GM18520 (cell line): ENCODE measurements around the gene UBL3.

Experiments
- ATAC-seq: cut with Tn5 transposase; IDR thresholded peaks from one replicate; pipeline ENCODE4 v1.9.1; 2021; ENCODE audit not compliant: unreplicated experiment

The UBL3 gene

DNA sequence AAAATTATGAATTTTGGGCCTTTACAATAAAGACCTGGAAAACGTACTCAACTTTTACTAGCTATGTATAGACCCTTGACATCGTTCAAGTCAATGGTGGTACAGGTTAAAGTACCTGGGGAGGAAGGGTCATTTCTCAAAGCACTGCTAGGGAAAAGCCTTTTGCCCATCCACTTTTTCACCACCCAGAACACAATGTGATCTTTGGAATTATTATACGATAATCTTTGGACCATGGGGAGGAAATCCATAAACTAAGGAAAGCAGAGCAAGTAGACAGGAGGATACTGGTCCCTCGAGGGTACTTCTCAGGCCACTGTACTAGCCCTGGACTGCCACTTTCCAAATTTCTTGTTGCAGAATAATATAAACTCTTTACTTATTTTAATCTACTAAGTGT lies 39.5 kb downstream of the UBL3 start:
- ATAC-seq, result no peak

DNA sequence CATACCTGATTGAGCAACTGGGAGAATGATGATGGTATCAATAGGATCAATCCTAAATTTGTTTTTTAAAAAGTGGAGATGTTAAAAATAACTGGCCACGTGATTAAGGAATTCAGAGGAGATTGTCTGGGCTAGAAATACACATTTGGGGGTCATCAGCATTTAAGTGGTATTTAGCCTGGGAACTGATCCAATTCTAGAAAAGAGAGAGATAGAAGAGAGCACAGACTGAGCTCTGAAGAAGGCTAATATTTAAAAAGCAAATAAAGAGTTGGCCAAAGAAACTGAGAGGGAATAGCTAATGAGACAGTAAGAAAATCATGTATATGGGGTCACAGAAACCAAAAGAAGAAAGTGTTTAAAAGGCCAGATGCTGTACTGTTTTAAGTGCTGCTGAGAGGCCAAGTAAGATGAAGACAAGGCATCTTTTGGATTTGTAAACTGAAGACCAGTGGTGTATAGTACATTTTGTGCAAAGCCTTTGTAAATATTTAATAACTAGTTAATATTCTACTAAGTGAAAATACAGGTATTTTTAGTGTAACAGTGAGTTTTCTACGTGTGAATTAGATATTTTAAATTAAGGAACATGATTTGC lies 40.2 kb downstream of the UBL3 start:
- ATAC-seq, result no peak

DNA sequence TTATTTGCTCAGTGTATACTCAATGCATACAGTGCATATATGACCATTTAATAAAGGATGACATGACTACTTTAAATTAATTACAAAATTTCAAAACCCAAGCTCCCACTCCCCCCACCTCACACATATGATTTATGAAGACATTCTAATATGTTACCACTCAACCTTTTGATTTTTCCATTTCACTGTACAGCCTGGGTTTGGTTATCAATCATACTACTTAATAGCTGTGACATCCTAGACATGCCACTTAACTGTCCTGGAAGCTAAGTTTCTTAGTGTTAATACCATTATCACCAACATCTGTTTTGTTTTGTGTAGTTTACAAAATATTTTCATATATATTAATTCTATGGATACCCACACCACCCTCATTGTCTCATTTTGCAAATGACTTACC lies 42.2 kb downstream of the UBL3 start:
- ATAC-seq, result no peak

DNA sequence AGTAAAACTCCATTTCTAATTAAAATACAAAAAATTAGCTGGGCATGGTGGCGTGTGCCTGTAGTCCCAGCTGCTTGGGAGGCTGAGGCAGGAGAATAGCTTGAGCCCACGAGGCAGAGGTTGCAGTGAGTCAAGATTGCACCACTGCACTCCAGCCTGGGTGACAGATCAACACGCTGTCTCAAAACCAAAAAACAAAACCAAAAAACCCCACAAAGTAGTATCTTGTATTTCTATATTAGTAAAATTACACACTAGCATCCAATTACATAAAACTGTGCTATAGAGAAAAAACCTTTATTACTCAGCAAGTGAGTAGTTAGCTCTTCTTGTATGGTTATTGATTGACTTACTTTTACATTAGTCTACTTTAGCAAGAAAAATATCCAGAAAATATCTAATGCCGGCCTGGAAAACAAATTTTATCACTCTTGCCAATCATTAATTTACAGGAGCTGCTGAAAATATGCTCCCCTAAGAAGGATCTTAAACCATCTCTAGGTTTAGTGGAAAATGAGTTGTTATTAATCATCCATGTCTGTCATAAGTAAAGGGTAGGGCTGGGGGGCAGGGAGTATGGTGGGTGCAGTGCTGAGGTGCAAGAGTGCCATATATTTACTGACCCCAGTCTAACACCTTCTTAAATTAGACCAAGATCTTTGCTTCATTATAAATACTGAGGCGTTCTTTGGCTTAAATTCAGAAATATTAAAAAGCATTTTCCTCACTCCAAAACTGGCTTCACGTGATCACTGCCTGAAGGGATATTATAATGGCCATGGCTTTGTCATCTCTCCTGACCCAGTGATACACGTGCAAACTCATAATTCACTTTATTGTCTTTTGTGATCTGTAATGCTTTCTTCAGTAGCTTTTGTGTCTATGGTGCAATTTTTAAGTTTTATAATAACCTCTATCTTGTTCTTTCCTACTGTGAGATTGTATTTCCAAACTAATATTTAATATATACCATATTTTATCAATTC lies 44.1 kb downstream of the UBL3 start:
- ATAC-seq, result no peak

DNA sequence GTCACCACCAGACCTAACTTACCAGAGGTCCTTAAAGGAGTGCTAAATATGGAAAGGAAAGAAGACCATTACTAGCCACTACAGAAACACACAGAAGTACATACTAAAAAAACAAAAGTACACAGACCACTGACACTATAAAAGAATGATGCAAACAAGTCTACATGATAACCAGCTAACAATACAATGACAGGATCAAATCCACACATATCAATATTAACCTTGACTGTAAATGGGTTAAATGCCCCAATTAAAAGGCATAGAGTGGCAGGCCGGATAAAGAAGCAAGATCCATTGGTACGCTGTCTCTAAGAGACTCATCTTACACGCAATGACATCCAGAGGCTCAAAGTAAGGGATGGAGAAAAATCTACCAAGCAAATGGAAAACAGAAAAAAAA lies 47.2 kb downstream of the UBL3 start:
- ATAC-seq, result no peak

DNA sequence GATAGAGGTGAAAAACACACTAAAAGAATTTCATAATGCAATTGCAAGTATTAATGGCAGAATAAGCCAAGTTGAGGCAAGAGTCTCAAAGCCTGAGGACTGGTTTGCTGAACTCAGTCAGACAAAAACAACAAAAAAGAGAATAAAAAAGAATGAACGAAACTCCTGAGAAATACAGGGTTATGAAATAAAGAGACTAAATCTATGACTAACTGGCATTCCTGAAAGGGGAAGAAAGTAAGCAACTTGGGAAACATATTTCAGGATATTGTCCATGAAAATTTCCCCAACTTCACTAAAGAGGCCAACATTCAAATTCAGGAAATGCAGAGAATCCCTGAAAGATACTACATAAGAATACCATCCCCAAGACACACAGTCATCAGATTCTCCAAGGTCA lies 47.8 kb downstream of the UBL3 start:
- ATAC-seq, result no peak

DNA sequence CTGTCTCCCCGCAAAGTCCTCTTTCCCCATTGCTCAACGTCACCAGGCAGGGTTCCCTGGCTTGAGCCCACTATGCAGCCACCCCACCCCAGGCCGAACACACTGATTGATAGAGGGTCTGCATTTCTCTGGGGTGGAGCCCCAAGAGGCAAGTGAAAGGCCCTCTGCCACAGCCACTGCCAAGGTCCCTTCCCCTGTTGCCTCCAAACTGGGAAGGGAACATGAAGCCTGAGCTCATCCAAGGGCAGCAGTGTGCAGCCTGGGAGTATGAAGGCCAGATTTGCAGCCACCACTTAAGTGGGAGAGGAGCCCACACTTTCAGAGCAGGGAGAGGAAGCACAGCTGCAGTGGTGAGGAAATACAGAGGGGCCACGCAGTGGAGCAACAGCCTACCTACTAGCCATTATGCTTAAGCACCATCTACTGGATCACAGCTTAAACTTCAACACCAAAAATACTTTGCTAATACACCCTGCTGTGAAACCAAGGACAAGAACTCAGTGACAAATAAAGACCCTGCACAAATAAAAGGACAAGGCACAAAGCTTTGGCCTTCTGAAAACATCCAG lies 48.6 kb downstream of the UBL3 start:
- no peak for ATAC-seq

DNA sequence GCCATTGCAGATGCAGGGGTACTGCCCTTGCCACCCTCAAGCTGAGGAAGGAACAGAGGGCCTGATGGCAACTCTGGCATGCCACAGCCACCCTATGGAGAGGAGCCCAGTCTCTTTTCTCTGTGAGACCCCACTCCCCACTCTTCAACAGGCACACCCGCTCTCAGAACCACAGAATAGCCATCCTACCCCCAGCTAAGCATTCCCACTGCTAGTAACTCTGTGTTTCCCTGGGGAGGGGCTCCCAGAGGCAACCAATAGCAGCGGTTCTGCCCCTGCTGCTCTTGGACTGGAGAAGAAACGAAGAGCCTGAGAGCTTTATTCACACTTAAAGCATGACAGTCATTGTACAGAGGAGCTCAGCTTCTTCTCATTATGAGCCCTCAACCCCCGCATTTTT lies 49.3 kb downstream of the UBL3 start:
- no peak for ATAC-seq

DNA sequence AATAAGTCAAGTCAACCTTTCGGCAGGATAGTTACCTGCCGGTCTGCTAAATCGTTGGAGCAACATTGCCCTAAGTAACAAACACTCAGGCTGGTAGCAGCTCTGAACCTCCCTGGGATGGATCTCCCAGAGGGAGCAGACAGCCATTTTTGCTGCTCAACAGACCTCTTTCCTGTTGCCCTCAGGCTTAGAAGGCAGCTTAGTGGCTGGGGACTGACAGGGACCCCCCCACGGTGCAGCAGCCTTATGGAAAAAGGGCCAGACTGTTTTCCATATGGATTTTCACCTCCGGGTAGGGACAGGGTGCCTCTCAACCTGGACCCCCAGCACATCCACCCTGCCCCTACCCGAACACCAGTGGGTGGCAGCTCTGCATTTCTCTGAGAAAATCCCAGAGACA lies 49.7 kb downstream of the UBL3 start:
- ATAC-seq, result no peak

DNA sequence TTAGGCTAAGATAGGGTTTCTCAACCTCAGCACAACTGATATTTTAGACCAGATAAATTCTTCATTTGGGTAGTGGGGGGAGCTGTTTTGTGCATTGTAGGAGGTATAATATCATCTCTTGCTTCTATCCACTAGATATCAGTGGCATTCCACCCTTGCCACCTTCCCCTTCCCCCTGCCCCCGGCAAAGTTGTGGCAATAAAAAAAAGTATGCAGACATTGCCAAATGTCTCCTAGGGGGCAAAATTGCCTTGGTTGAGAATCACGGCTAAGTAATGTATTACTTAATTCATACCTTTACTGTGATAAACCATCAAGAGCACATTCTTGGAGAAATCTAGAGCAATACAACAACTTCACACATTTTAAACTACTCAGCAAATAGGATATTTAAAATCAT lies 51.4 kb downstream of the UBL3 start:
- ATAC-seq, result no peak

DNA sequence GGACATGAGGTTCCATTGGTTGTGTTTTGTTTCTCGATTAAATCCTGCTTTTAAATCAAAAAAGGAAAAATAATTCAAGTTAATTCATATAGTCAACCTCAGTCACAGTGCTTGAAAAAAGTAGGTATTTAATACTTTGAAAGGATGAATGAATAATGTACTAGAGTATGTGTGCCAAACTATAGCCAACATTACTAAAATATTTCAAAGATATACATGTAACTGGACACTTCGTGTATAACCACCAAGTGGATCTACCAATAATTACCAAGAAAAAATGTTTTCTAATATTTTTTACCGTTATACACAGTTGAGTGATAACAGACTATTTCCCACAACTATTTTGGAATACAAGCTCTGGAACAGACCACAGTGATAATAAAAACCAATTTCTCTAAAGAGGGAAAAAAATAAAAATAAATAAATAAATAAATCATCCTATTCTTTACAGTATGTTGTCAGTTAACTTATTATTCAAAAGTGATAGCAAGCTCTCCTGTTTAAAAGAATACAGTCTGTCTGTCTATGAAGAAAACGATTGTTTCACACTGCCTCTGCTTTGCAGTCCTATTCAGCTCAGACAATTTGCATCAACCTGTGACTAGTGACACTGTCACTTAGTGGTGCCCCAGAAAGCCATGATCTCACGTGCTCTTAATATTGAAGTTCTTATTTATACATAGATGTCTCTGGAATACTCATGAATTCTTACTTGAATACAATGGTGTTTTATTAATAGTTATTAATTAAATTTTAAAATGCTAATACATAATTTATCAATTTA lies 58.2 kb downstream of the UBL3 start:
- no peak for ATAC-seq

DNA sequence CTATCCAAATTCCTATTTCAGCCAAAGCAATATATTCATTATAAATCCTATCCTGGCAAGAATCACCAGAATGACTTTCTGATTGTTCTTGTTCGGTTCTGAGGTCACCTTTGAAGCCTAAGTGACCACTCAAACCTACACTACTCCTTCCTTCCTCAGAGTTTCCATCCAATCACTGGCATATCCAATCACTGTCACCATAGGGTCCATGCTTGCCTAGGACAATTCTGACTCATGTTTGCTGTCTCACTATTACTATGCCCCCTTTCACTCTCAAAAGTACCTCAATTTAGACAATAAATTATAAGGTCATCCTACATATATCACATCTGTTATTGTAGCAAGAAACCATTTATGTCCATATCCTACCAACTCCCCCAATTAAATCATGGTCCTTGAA lies 58.9 kb downstream of the UBL3 start:
- ATAC-seq, result no peak

DNA sequence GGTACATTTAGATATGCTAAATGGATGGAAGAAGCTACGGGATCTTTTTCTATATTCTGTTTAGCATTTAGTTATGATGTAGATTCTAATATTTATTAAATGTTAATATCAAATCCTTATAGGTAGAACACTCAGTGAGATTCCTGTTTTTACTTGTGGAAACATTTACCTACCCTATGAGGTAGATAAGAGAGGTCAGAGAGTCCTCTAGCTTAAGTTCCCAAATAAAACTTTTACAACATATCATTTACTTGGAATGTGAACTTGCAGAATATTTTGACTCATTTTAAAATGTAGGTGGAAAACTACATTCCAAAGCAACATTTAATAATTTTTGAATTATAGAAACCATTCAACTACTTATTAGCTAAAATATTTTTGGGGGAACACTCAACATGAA lies 63.7 kb downstream of the UBL3 start:
- ATAC-seq, result no peak

DNA sequence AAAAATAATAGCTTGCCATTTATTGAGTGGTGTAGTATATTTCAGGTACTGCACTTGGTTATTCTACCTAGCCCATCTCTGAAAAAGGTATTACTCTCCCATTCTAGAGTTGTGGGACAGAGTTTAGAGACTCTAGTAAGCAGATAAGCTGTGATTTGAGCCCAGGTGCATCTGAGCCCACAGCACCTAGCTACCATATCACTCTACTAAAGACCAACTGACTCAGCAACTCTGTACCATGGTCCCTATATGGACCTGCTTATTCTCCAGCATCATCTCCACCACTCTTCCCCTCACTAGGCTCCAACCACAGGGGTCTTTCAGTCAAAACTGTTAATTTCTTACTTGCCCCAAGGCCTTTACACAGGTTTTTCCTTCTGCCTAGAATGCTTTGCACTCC lies 64.4 kb downstream of the UBL3 start:
- no peak for ATAC-seq

DNA sequence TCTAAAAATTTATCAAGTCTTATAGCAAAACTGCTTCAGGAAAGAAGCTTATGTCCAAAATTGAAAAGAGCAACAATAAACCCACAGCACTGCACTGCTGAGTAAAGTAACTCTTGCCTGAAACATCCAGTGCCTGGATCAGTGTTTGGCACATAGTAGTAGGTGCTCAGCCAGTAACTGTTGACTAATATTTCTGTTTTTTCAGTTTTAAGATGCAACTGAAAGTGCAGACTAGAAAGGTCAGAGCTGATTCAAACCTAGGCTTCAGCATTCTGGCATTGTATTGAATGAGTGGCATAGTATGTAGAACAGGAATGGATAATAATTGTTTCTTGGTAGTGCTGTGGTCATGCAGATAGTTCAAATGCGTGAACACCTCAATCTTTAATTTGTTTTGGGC lies 67.6 kb downstream of the UBL3 start:
- no peak for ATAC-seq

DNA sequence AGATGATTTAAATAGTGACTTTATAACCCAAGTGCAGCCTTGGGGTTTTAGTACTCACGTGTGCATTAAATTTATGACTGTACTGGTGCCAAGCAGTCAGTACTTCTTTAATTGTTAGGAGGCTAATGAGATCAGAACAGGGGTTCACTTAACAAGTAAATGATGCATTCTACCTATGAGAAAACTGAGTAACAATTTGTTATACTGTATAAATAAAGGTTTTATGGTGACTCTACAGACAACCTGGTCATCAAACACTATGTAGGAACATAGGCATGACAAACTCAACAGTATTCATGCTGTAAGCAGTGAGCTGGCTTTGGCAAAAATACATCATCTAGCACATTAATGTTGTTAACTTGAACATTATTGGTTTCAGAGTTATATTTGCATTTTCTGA lies 75.6 kb downstream of the UBL3 start:
- no peak for ATAC-seq

DNA sequence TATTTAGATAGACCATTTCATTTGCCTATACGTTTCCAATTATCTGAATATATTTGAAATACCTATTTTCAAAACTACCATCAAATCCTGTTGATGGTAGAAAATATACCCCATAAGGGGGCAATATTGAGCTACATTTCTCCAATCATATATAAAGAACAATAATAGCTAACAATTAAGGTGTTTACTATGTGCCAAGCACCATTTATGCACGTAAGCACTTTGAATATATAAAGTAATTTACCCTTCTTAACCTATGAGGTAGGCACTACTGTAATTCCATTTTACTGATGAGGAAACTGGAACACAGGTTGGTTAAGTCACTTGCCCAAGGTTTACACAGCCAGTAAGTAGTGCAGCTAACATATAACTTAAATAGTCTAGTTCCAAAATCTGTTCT lies 79.2 kb downstream of the UBL3 start:
- ATAC-seq, result no peak

DNA sequence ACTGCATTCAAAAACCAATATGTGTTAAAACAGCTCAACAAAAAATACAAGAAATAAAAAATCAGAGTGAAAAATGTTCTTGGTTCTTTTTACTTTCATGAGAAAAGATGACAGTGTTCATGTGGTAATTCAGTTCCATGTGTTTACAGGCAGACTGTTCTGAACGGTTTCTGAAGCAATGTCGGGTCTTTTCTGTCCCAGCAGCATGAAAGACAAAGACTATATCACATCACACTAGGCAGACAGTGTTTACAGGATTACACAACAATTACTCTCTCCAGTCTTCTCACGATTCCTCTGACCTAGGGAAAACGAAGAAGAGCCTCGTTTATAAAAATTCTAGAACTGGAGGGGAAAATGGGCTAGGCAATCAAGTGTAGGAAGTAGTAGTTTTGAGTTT lies 83.4 kb downstream of the UBL3 start:
- no peak for ATAC-seq

DNA sequence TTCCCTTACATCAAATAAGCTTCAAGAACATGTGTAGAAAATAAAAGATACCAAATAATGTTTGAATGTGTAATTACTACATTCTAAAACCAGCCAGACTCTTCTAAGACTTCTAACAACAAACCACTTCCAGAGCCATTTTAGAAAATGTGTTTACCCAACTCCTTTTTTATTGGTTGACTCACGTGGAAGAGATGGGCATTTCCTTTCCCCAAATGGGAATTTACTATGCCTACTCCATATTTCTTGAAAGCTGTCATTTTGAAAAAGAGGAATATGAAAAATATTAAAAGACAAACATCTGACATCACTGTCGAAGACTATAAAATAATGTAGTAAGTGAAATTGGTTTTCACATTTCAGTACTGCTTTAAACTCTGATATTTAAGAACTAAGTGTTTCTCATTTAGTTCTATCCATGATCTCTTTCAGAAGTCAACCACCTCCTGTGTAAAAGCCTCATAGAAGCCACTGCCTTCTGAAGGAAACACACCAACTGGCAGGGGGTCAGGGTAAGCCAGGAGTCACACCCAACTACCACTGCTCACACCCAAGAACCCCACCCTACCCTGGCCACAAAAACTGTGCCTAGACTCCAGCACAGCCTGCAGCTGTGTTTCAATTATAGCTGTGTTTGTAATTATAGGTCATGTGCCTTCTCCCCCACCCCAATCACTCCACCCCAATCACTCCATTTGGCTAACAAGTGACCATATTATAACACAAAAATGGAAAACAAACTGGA lies 86.8 kb downstream of the UBL3 start:
- ATAC-seq, result no peak

DNA sequence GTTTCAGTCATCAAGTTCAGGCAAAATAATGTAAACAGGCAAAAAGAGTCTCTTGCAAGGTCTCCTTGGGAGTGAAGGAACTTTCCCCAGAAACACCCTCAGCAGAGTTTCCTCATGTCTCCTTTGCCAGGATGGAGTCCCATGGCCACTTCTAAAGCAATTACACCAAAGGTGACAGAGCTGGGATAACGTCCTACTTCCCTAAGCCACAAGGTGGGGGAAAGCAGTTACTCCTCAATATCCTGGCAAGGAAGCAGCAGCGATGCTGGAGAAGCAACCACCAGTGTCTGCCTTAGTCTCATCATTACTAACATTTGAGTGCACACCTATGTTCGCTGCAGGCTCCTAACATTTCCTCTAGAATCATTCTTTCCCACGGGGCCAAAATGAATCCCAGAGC lies 88.6 kb downstream of the UBL3 start:
- ATAC-seq, result no peak

DNA sequence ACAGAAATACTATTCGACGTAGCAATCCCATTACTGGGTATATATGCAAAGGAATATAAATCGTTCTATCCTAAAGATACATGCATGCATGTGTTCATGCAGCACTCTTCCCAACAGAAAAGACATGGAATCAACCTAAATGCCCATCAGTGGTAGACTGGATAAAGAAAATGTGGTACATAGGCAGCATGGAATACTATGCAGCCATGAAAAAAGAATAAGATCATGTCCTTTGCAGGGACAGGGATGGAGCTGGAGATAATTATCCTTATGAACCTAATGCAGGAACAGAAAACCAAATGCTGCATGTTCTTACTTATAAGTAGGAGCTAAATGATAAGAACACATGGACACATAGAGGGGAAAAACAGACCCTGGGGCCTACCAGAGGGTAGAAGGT lies 89.3 kb downstream of the UBL3 start:
- ATAC-seq, result no peak
